Upper lobe of right lung (tissue), 1 donor: ENCODE results near the gene LRCH1. TPM values are rescaled to one million over a fixed set of nuclear protein-coding genes. Genes with fewer than 3 reads are reported as not detected.

Experiments used
- ATAC-seq: fragments of 200-7000 bp; cut with Tn5 transposase; one replicate; pipeline ENCODE4 v1.9.1; 2020; ENCODE audit warnings: mild to moderate bottlenecking, moderate library complexity
- DNase-seq: peaks from one replicate; pipeline ENCODE4 v3.0.0-alpha.2; 2020
- H3K27ac ChIP-seq: fragments of 200-600 bp; one replicate; pipeline ENCODE4 v1.8.0; 2022
- H3K27me3 ChIP-seq: fragments of 200-600 bp; one replicate; pipeline ENCODE4 v1.8.0; 2022; ENCODE audit warnings: mild to moderate bottlenecking
- H3K36me3 ChIP-seq: fragments of 200-600 bp; one replicate; pipeline ENCODE4 v1.8.0; 2022
- H3K4me1 ChIP-seq: fragments of 200-600 bp; one replicate; pipeline ENCODE4 v1.8.0; 2022
- H3K4me3 ChIP-seq: fragments of 200-600 bp; one replicate; pipeline ENCODE4 v1.8.0; 2022; ENCODE audit warnings: mild to moderate bottlenecking
- H3K9me3 ChIP-seq: fragments of 200-600 bp; one replicate; pipeline ENCODE4 v1.8.0; 2022
- CTCF ChIP-seq: fragments of 200-600 bp; IDR thresholded peaks from one replicate; pipeline ENCODE4 v1.8.0; 2022; ENCODE audit warnings: antibody characterized with exemption
- intact Hi-C: fragments of 100-400 bp; cut with DNase I; formaldehyde crosslinking; loops from one replicate; pipeline ENCODE4 v1.11.0; 2022
- total RNA-seq: library from RNA; stranded (reverse); fragmentation: NEBNext Ultra II Directional; extraction: Animal tissue kit (Norgen Biotek cat#: 25700); gene quantifications from one replicate; pipeline ENCODE4 v1.2.1, GENCODE V29; 2021
- donor health status: DM: no; HTN: yes; CAD: no; lungs with severe emphysema.

LRCH1 gene
- total RNA-seq, 1 donor from 2014 or later = 32.0 TPM

DNA sequence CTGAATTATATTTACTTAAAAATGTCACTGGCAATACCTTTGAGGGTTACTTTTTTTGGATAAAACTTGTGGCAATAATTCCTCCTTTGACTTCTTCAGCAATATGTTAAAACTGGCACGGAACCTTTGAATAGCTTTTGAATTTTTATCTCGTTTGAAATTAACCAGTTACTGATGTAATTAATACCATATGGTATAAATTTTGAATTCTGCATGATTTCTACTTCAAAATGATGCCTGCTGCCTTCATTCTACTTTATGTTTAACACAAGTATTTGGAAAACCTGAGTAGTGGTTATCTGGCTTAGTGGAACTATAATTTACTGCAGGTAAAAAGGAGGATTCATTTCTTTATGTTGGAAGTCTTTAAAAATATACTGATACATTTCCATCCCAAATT, 85.3 kb downstream of the LRCH1 start:
- Histone ChIP-seq H3K9me3 (no peaks in the 10 kb centered on the region), H3K4me1 (peaks cover 40% of the 10 kb centered on the region), H3K27me3 (no peaks in the 10 kb centered on the region), H3K27ac (no peak overlapping the region), H3K4me3 (no peak overlapping the region), H3K36me3 (no peaks in the 10 kb centered on the region)
- ATAC-seq (no peak), DNase-seq (no peak)
- intact Hi-C loops = no loop called here
- TF ChIP-seq CTCF = no peak

DNA sequence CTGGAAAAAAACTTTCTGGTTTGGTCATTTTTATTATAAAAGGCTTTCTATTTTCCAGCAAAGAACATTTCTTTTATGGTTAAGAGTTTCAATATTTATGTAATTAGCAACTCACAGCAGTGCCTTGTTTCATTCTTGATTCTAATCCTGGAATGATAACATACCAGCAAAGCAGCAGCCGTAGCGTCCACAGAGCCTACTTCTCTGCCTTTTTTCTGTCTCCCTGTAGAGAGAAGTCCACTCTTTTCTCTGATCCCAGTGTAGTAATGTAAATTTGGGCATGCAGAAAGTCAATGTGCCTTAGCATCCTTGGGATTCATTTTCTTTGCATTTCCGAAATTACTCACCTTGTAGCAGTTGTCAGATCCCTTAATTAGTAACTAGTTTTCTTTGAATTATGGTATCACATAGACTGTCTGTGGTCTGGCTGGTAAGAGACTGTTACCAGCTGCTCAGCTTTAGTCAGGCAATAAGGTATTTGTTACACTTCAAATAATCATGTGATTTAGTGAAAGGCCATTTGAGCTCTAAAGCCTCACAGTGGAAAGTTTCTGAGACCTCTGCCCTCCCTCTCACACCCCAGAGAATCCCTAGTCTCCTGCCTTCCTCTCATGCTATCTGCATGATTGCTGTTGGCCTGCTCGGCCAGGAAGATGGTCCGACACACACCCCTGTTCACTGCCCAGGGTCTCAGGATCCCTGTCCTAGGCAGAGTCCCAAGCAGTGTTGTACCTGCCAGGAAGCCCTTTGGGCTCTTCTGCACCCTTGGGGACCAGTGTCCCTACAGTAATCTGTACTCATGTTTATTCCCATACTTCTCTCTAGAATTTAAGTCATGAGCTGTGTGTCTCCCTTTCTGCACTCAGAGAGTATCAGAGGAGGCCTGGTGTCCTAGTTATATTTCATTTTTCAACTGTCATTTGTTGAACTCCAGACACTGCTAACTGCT, 86.3 kb downstream of the LRCH1 start:
- Histone ChIP-seq H3K9me3 (no peaks in the 10 kb centered on the region), H3K4me3 (no peak overlapping the region), H3K27ac (no peak overlapping the region), H3K36me3 (no peaks in the 10 kb centered on the region), H3K4me1 (peaks cover 37% of the 10 kb centered on the region), H3K27me3 (no peaks in the 10 kb centered on the region)
- ATAC-seq (no peak), DNase-seq (no peak)
- intact Hi-C loops = no loop called here
- TF ChIP-seq CTCF = no peak

DNA sequence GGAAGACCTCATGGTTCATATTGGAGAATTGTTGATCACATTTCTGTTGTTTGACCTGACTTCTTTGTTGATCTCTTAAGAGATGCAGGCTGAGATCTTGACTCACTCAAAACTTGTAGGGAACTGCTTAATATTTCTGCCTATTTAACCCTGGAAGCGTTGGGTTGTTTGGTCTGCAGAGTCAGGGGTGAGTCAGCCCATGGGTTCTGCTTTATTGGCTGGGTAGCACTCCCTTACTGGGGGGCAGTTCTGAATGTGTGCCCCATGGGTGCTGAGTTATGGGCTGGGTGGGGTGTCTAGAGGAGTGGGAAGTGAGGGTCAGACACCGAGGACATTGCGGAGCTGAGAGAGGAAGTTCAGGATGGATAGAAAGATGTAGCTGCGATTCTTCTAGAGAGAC, 87.9 kb downstream of the LRCH1 start:
- Histone ChIP-seq H3K4me1 (peaks cover 42% of the 10 kb centered on the region), H3K27ac (no peak overlapping the region), H3K9me3 (no peaks in the 10 kb centered on the region), H3K4me3 (no peak overlapping the region), H3K36me3 (no peaks in the 10 kb centered on the region), H3K27me3 (no peaks in the 10 kb centered on the region)
- DNase-seq = no peak
- intact Hi-C loops = no loop called here
- no peak for TF ChIP-seq CTCF
- ATAC-seq = peak; percentile 76

- no peaks in the 10 kb centered on the region for H3K36me3 ChIP-seq
- no peak overlapping the region for H3K4me3 ChIP-seq
- intact Hi-C loops = no loop called here
- no peaks in the 10 kb centered on the region for H3K27me3 ChIP-seq
- DNase-seq (no peak), ATAC-seq (peak; percentile 9)
- no peaks in the 10 kb centered on the region for H3K9me3 ChIP-seq
- TF ChIP-seq CTCF = no peak
- peaks cover 42% of the 10 kb centered on the region for H3K4me1 ChIP-seq
- no peak overlapping the region for H3K27ac ChIP-seq
These were observed 88.5 kb downstream of the LRCH1 start for GRCh38 chr13:46641274-46642081.

DNA sequence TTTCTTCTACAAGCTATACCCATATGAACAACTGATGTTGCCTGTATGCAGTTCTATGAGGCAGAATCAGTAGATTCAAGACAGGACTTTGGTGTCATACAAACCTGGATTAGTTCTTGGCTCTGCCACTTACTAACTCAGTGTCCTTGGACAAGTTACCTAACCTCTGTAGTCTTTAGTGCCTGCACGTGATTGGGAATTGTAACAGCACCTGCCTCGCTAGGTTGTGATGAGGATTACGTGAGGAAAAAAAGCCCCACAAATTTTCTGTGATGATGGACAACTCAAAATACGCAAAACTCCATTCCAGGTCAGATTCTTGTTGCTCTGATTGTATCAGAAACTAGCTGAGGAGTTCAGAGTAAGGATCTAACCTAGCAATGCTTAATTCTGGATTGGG, 89.3 kb downstream of the LRCH1 start:
- Histone ChIP-seq H3K9me3 (no peaks in the 10 kb centered on the region), H3K27me3 (no peaks in the 10 kb centered on the region), H3K27ac (no peak overlapping the region), H3K4me1 (peaks cover 42% of the 10 kb centered on the region), H3K4me3 (no peak overlapping the region), H3K36me3 (no peaks in the 10 kb centered on the region)
- ATAC-seq = no peak
- TF ChIP-seq CTCF = no peak
- intact Hi-C loops = no loop called here
- DNase-seq = no peak
